GM12892 (cell line): Measurements from ENCODE around the gene ZNF546.

ENCODE experiments used
- POLR2A ChIP-seq: IDR thresholded peaks from 2 replicates; pipeline ENCODE4 v1.6.1; 2011; ENCODE audit warnings: low read depth, low read length, control low read depth
- POLR2AphosphoS5 ChIP-seq: IDR thresholded peaks from 2 replicates; pipeline ENCODE4 v1.6.1; 2011; ENCODE audit warnings: low read depth, low read length, control low read depth

GRCh38 chr19:39994361-39994760 is 2.5 kb upstream of the ZNF546 start:
- TF ChIP-seq POLR2A: no peak
- no peak for TF ChIP-seq POLR2AphosphoS5
